Adipose tissue (tissue), 3 donors: ENCODE data around the gene CTSO. TPM values are rescaled to one million over a fixed set of nuclear protein-coding genes. Genes with fewer than 3 reads are reported as not detected.
"Not testable (repeated sequence)": the region's sequence is repeated elsewhere in the genome, so short reads cannot be mapped to it uniquely, and the experiment has no call there.

Experiments used
- H3K27ac ChIP-seq: one replicate; pipeline ENCODE4 v1.5.1; 2013; ENCODE audit warnings: low read depth, low read length
- WGBS, 3 donors: extraction: QIAGEN DNeasy Blood & Tissue Kit; methylation state at CpG; one replicate each; pipeline ENCODE4 v1.1.7; 2013; 5-methylcytosine and 5-hydroxymethylcytosine counted together
- polyA plus RNA-seq, 3 donors: library from polyadenylated mRNA; stranded (reverse); fragments of 200-250 nt; gene quantifications; one replicate each; pipeline ENCODE4 v1.2.3, GENCODE V29; 2013
- donor health status: healthy with polysubstance abuse.
- donor health status: Bipolar disorder and iron deficiency.
- donor health status: healthy.

Gene CTSO
- polyA plus RNA-seq, 3 donors = 6.7 to 14.8 (median 10.3) TPM

- no peak overlapping the region for H3K27ac ChIP-seq
- WGBS, 3 donors = 88 to 100% (median 100%) methylated on average over 1 of the region's 1 CpG
Measured at GRCh38 chr4:155921597-155921996, 32.1 kb downstream of the CTSO start.

DNA sequence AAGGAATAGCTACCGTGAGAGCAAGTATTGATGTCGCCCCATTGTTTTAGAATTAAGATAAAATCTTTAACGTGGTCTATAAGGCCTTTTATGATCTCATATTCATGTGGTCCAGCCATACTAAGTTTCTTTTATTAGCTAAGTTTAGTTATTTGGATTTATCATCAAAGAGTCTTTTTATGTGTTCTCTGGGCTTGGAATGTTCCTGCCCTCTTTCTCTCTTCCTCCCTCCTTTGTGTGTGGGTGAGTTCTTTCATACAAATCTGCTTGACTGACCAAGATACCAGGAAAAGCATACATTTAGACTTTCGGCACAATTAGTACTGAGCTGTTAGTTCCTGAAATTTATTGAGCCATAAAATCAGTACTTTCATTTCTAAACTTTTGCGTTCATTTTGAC is 38.9 kb downstream of the CTSO start:
- H3K27ac ChIP-seq = no peak overlapping the region
- 46 to 54% (median 50%) methylated on average over 5 of the region's 5 CpGs for WGBS, 3 donors

- WGBS, 3 donors = 73 to 81% (median 76%) methylated on average over 1 of the region's 1 CpG
- H3K27ac ChIP-seq = no peak overlapping the region
Measured at GRCh38 chr4:155911905-155912304, 41.8 kb downstream of the CTSO start.

GRCh38 chr4:155909615-155910226 is 43.9 kb downstream of the CTSO start:
- H3K27ac ChIP-seq = no peak overlapping the region
- 87 to 92% (median 89%) methylated on average over 3 of the region's 3 CpGs for WGBS, 3 donors

DNA sequence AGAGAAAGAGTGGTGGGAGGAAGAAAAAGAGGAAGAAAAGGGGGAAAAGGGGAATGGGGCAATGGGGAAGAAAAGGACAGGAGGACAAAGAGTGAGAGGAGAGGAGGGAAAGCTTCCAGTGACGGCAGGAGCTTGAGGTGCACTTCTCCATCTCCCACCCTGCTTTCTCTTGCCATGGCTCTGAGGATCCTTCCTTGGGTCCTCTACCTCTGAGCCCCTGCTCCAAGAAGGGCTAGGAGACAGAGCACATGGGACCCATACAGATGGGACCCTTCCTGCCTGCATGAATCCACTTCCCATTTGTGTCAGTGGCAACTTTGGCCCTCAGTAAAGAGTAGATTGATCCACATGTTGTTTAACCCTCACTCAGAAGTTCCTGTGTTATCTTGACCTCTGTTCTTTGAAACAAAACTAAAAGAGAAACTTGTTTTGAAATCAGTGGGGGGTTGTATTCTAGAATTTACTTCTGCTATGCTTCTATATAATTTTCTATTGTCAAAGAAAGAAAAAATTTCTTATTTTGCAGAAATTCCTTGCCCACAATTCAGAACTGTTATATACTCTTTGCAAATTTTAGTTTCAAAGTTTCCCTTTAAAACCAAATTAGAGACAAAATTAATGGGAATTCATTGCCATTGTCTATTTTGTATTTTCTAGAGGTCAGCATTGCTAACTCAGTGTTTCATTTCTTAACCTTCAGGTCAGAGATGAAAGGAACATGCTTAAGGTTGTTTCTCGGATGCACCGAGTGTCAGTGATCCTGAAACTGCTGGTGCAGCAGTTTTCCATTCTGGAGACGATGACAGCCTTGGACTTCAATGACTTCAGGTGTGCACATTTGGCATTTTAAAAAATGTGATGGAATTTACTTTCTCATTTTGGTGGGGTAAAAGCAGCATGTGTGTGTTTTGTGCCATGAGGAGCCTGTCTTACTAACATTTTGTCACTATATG is 45.2 kb downstream of the CTSO start:
- no peak overlapping the region for H3K27ac ChIP-seq
- WGBS, 3 donors = 86 to 95% (median 88%) methylated on average over 4 of the region's 4 CpGs

- H3K27ac ChIP-seq = no peak overlapping the region
- WGBS, 3 donors = 64 to 84% (median 71%) methylated on average over 1 of the region's 1 CpG
Measured at GRCh38 chr4:155907556-155907955, 46.1 kb downstream of the CTSO start.

DNA sequence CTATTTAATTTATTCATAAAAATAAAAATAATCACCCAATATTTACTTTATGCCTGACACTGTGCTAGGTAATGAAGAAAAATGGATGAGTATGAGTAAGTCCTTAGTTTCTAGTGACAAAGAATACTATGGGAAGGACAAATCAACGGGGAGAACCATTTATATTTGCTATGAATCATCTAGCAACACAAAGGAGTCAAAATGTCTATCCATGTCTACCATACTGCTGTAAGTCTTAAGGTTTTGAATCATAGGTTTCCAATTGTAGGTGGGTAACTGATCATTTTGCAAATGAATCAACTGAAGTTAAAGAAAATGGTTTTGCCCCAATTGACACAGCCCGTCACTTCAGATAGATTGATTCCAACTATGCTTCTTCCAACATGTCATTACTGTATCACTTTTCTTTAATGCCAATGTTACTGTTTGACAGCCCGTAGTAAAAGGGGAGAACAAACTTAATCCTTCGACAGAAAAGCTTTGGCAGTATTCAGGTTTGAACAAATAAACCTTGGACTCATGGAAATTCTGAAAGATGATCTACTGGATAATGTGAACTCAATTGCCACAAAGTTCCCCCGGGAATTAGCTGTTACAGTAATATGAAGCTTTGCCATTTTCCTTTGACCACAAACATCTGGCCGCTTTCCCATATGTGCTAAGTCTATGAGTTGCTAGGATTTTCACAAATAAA is 47.0 kb downstream of the CTSO start:
- WGBS, 3 donors = 46 to 67% (median 54%) methylated on average over 6 of the region's 6 CpGs
- no peak overlapping the region for H3K27ac ChIP-seq

DNA sequence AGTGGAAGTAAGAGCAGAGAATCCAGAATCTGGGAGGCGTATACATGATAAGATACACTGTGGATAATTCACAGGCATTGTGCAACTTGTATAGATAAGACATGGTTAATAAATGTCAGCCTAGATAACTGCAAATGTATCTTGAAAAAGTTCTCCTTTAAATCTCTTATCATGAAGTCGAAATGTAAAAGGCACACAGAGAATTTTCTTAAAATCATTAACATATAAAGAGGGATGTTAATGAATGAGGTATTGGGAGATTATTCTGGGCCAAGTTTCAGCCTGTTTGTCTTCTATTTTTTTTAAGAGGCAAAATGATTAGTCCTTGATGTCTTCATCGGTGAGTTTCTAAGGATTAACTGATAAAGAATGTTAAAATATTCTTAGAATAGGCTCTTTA is 49.3 kb downstream of the CTSO start:
- no peak overlapping the region for H3K27ac ChIP-seq
- 21 to 55% (median 55%) methylated on average over 3 of the region's 3 CpGs for WGBS, 3 donors

DNA sequence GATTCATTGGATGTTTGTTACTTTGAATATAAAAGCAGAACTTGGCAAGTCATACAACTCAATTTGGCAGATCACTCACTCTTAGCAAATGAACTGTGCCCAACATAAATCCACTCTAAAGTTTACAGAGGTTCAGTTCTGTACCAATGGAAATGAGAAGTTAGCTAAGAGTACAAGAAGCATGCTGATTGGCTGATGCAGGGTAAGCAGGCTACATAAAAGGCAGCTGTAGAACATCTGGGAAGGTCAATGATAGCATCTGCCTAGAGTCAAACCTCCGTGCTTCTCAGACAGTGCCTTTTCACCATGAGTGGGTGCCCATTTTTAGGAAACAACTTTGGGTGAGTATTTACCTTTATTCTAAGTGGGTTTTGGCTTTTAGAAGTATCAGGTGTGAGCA is 50.2 kb downstream of the CTSO start, which contains the start of gene TDO2:
Gene TDO2 (plus strand): TSS at position 244 of the 400 bp plus-strand sequence. CDS start 63 bp downstream, at position 307.
- no peak within 1 kb of the TSS for H3K27ac ChIP-seq
- WGBS, 3 donors = 58 to 70% (median 60%) methylated on average over 1 of the region's 1 CpG

DNA sequence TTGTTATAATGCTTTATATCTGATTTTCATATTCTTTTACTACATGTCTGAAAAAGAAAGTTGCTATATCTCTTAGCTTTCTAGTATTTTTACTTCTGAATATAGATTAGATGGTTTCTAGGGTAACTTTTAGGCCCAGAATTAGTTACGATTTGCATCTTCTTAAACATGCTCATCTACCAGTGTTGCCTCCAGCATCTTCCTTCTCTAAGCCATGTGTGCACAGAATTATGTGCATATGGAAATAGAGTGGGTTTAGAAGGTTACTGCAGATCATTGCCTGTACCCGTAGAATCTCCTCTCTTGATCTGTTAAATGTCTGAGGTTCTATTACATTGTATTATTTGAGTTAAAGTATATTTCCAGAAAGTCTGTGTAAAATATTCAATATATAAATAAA is 52.7 kb downstream of the CTSO start:
- WGBS, 3 donors = 82 to 91% (median 85%) methylated on average over 2 of the region's 2 CpGs

DNA sequence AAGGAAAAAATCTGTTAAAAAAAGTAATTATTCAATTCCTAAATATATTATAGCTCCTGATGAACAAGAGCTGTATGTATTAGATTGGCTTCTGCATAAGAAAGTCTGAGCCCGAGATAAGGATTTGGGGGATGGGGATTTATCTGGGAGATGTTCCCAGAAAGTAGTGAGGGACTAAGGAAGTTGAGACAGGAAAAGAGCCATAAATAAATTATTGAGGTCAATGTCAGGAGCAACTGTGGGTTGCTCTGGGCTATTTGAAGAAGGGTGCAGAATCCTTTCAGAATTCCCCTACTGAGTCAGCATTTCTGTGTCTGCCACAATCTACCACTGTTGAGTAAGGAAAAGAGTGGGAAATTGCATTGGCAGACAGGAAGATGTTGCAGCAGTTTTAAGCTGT is 53.3 kb downstream of the CTSO start:
- WGBS, 3 donors = 22 to 61% (median 34%) methylated on average over 1 of the region's 1 CpG
- H3K27ac ChIP-seq = no peak overlapping the region

More for the DNA sequence above, 52.7 kb downstream of the CTSO start:
- no peak overlapping the region for H3K27ac ChIP-seq

DNA sequence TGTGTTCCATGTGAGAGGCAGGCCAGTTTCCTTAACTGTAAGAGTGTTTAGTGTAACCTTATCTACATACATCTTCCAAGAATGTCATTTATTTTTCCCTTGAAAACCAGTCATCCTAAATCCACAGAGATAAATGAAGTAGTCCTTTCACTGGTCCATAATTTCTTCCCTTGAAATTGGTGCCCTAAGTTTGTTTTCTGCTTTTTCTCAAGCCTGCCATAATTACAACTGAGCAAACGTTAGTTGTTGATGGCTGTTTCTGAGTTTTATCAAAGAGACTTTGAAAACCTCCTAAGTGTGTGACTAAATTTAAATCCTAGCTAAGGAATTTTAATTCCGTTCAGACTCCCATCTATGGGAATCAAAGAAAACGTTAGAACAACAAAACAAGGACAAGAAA is 53.8 kb downstream of the CTSO start:
- WGBS, 3 donors = 19 to 33% (median 22%) methylated on average over 3 of the region's 3 CpGs

GRCh38 chr4:155898371-155898770 is 55.3 kb downstream of the CTSO start:
- H3K27ac ChIP-seq = not testable (repeated sequence)
- WGBS, 3 donors = 77 to 85% (median 84%) methylated on average over 2 of the region's 2 CpGs

More for the DNA sequence above, 53.8 kb downstream of the CTSO start:
- no peak overlapping the region for H3K27ac ChIP-seq

- no peak overlapping the region for H3K27ac ChIP-seq
- 70 to 82% (median 78%) methylated on average over 3 of the region's 3 CpGs for WGBS, 3 donors
Measured at GRCh38 chr4:155891058-155891457, 62.6 kb downstream of the CTSO start.

- H3K27ac ChIP-seq = no peak overlapping the region
- WGBS, 3 donors = 84 to 92% (median 84%) methylated on average over 2 of the region's 2 CpGs
Measured at GRCh38 chr4:155889946-155890345, 63.7 kb downstream of the CTSO start.

DNA sequence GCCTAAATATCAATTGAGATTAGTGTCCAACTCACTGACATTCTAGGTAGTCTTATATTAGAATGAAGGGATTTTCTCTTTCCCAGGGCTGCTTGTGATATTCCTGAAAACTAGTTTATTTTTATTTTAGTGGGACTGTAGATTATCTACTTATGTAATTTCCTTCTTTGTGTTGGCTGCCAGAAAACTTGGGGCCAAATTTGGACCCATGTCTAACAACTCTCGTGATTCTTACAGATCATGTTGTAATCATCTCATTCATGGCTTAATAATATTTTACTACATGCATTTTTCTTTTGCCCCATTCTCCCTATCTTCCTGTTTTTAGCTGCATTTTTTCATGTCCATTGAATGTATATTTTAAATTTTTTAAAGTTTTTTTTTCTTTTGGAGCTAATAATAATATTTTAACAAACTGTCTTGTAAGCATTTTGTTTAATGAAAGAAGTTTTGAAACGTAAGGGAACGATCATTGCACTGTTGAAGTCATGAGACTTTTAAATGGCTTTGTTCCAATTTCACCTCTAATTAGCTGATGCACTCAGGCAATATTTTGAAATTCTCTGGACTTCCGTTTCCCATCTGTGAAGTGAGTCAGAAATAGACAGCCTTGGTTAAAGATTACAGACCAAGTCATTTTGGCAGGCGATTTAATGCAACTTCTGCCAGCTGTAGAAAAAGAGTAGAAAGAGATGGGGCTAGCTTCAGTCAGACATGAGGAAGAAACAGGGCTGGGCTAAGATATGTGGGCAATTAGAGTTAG is 64.5 kb downstream of the CTSO start:
- 25 to 28% (median 27%) methylated on average over 5 of the region's 5 CpGs for WGBS, 3 donors
- H3K27ac ChIP-seq = no peak overlapping the region

GRCh38 chr4:155887847-155888570 is 65.7 kb downstream of the CTSO start:
- 60 to 62% (median 62%) methylated on average over 6 of the region's 6 CpGs for WGBS, 3 donors
- H3K27ac ChIP-seq = no peak overlapping the region

DNA sequence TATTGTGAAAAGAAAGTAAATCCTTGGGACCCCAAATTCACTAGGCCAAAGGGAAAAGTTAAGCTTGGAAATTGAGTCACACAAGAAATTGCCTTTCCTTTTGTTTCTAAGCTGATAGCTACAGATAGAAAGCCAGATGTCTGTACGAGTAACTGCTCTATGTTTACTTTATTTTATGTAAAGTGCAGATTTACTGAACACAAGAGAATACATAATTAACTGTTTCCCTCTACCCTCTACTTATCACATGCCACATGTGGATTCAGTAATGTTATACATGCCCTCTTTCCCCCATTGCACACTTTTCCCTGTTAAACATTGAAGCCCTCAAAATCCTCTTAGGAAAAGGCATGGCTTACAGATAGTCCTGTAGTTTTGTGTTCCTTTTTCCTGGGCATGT is 66.6 kb downstream of the CTSO start:
- 43 to 81% (median 77%) methylated on average over 1 of the region's 1 CpG for WGBS, 3 donors
- H3K27ac ChIP-seq = no peak overlapping the region
